Measurements from ENCODE around the gene INSRR.

INSRR gene

GRCh38 chr1:156806512-156807440 is 52.1 kb downstream of the INSRR start:
- DNase-seq (ENCODE audit: low spot score) = no peak

GRCh38 chr1:156805766-156806511 is 53.0 kb downstream of the INSRR start:
- DNase-seq (ENCODE audit: low spot score) = peak; percentile 66

GRCh38 chr1:156804572-156805243 is 54.2 kb downstream of the INSRR start:
- DNase-seq (ENCODE audit: low spot score) = no peak

GRCh38 chr1:156804026-156804425 is 54.9 kb downstream of the INSRR start:
- DNase-seq (ENCODE audit: low spot score) = no peak

- DNase-seq (ENCODE audit: low spot score) = no peak
Measured at GRCh38 chr1:156803086-156803851, 55.6 kb downstream of the INSRR start.

GRCh38 chr1:156802421-156802935 is 56.4 kb downstream of the INSRR start:
- no peak for DNase-seq (ENCODE audit: low spot score)

GRCh38 chr1:156801409-156802121 is 57.4 kb downstream of the INSRR start:
- DNase-seq (ENCODE audit: low spot score) = peak; percentile 80

- peak; percentile 65 for DNase-seq (ENCODE audit: low spot score)
Measured at GRCh38 chr1:156797212-156797871, 61.6 kb downstream of the INSRR start.

GRCh38 chr1:156796340-156797097 is 62.4 kb downstream of the INSRR start:
- DNase-seq (ENCODE audit: low spot score) = no peak

GRCh38 chr1:156795787-156796186 is 63.1 kb downstream of the INSRR start:
- DNase-seq (ENCODE audit: low spot score) = no peak

- DNase-seq (ENCODE audit: low spot score) = no peak
Measured at GRCh38 chr1:156795374-156795733, 63.6 kb downstream of the INSRR start.

- no peak for DNase-seq (ENCODE audit: low spot score)
Measured at GRCh38 chr1:156794506-156795373, 64.2 kb downstream of the INSRR start.
